HG03097 (cell line): ENCODE measurements around the gene METTL15.
"Not testable (repeated sequence)": the region's sequence is repeated elsewhere in the genome, so short reads cannot be mapped to it uniquely, and the experiment has no call there.

Experiments used
- ATAC-seq: cut with Tn5 transposase; IDR thresholded peaks from one replicate; pipeline ENCODE4 v1.9.1; 2021; ENCODE audit not compliant: unreplicated experiment, low FRiP score

METTL15 gene

DNA sequence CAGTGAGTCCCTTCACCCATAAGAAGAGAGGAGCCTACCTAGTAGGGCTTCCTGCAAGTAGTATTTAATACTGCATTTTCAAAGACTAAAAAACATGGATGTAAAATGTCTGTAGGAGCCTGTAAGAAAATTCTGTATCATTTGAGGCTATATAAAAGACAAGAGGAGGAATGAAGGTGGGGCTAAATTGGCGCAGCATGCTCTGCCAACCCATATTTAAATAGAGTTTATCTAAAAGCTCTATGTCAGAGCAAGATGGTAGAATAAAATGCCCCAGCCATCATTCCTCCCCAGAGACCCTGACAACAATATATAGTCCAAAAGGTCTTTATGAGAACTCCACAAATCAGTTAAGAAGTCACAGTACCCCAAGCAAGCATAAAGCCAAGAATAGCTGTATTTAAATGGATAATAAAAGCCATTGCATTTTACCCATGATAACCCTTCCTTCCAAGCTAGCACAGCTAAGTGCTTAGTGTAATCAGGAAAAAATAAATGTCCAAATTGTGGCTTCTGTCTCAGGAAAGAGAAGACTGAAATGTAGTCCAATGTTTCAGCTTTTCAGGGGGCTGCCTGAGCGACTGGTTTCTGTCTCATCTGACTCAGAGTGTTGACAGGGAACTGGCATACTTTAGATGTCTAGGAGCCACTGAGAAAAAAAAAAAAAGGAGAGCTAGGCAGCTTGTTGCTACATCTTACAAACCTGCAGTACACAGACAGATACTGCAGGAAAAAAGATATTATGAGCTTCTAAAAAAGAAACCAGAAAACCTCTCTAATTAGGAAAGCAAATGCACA lies 258.6 kb downstream of the METTL15 start:
- no peak for ATAC-seq

DNA sequence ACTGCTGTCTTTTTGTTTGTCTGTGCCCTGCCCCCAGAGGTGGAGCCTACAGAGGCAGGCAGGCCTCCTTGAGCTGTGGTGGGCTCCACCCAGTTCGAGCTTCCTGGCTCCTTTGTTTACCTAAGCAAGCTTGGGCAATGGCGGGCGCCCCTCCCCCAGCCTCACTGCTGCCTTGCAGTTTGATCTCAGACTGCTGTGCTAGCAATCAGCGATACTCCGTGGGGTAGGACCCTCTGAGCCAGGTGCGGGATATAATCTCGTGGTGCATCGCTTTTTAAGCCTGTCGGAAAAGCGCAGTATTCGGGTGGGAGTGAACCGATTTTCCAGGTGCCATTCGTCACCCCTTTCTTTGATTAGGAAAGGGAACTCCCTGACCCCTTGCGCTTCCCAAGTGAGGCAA lies 269.9 kb downstream of the METTL15 start:
- not testable (repeated sequence) for ATAC-seq
